ENCODE results near the gene C5orf34. TPM values are rescaled to one million over a fixed set of nuclear protein-coding genes. Genes with fewer than 3 reads are reported as not detected.
A peak's percentile ranks its signal among the peaks of the same experiment; 100 is the strongest.
"Not testable (repeated sequence)": the region's sequence is repeated elsewhere in the genome, so short reads cannot be mapped to it uniquely, and the experiment has no call there.

Gene C5orf34
- total RNA-seq, 2 donors from 2014 or later, result 0.51 to 0.56 TPM

DNA sequence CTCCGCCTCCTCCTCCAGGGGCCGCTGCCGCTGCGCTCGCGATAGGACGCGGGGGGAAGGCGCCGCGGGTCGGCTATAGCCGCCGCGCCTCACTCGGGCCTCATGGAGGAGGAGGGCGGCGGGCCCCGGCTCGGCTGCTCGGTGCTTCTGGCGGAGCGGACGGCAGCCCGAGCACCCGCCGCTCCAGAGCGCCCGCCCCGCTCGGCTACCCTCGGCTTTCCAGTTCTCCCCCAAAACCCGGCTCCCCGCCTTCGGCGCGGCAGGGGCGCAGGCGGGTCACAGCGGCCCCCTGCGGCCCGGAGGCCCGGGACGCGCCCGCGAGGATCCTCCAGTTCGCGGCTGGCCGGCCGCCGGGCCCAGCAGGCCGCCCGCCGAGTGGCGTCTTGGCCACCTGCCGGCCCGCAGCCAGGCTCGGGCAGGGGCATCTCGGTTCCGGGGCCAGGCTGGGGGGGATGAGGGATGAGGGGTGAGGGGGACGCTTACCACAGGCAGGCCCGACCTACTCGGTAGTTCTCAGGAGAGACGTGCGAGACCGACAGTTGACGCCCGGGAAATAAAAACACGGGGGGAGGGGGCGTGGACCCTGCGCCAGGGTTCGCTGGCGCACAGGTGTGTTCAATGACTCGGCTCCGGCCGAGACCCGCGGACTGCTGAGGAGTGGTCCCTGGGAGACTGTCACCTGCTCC, 42.1 kb upstream of the C5orf34 start, which contains the start of gene PAIP1:
PAIP1 (minus strand) TSS at position 221 of the 686 bp plus-strand sequence. CDS start 231 bp downstream, outside the sequence.
- TF ChIP-seq, protein P1, sequence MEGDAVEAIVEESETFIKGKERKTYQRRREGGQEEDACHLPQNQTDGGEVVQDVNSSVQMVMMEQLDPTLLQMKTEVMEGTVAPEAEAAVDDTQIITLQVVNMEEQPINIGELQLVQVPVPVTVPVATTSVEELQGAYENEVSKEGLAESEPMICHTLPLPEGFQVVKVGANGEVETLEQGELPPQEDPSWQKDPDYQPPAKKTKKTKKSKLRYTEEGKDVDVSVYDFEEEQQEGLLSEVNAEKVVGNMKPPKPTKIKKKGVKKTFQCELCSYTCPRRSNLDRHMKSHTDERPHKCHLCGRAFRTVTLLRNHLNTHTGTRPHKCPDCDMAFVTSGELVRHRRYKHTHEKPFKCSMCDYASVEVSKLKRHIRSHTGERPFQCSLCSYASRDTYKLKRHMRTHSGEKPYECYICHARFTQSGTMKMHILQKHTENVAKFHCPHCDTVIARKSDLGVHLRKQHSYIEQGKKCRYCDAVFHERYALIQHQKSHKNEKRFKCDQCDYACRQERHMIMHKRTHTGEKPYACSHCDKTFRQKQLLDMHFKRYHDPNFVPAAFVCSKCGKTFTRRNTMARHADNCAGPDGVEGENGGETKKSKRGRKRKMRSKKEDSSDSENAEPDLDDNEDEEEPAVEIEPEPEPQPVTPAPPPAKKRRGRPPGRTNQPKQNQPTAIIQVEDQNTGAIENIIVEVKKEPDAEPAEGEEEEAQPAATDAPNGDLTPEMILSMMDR (IDR thresholded peaks at IDR 0.05), result peak; percentile 62 to 88
- DNase-seq (ENCODE audit: low spot score), result peak; percentile 70
- Histone ChIP-seq H3K9me3 (no peaks in the 10 kb centered on the region), H3K36me3 (peaks cover 9% of the 10 kb centered on the region), H3K27me3 (no peaks in the 10 kb centered on the region), H3K4me1 (peaks cover 0 to 33% of the 10 kb centered on the region in 2 donors), H3K27ac (peak within 1 kb of the TSS; percentile 95 to 96), H3K4me3 (peak within 1 kb of the TSS; percentile 84 to 89)

DNA sequence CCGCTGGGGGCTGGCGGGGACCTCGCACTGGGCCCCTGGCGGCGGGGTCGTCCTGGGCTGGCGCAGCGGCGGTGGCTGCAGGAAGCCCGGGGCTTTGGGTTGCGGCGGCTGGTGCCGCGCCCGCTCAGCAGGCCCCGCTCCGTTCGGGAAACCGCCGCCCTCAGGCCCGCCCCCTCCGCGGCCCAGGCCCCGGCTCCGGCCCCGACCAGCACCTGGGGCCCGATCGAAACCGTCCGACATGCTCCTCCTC, 41.6 kb upstream of the C5orf34 start:
- not testable (repeated sequence) for H3K9me3 ChIP-seq; H3K36me3 ChIP-seq; DNase-seq (ENCODE audit: low spot score); H3K27me3 ChIP-seq
- Histone ChIP-seq H3K4me1 (peaks cover 0 to 33% of the 10 kb centered on the region in 2 donors), H3K4me3 (peak overlapping the region; percentile 84 to 89), H3K27ac (peak overlapping the region; percentile 95 to 96)

DNA sequence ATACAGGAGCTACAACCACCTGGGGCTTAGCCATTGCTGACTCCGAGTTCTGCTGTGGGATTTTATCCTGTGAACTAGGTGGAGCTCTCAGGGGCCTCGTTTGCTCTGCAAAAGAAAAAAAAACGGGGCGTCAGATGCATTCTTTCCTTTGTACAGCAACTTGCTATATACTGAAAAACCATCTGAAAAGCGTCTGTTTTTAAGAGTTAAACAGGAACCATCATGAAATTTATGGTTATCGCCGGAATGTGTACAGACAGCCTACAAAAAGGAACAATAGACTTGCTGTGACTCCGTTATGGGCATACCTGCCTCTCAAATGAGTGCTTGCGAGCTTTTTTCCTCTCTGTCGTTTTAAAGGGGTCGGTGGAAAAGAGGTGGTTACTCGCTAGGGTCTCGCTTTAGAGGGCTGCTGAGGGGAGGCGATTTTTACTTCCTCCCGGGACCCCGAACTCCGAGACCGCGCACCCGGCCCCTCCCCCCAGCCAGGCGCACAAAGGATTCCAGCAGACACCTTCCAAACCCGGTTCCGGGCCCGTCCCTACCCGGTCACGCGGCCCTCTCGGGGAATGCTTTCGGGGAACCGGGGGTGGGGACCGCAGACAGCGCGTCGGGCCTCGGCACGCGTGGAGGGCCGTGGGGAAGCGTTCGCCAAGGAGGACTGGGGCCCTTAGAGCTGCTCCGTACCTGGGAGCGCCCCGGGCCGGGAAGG, 41.1 kb upstream of the C5orf34 start:
- H3K27ac ChIP-seq, result peak overlapping the region; percentile 95 to 96
- H3K4me3 ChIP-seq, result peak overlapping the region; percentile 84 to 89
- peaks cover 9% of the 10 kb centered on the region for H3K36me3 ChIP-seq
- no peaks in the 10 kb centered on the region for H3K27me3 ChIP-seq
- H3K4me1 ChIP-seq, result peaks cover 0 to 33% of the 10 kb centered on the region in 2 donors
- H3K9me3 ChIP-seq, result no peaks in the 10 kb centered on the region
- DNase-seq (ENCODE audit: low spot score), result no peak
- TF ChIP-seq, protein P1 (IDR thresholded peaks at IDR 0.05), result no peak

DNA sequence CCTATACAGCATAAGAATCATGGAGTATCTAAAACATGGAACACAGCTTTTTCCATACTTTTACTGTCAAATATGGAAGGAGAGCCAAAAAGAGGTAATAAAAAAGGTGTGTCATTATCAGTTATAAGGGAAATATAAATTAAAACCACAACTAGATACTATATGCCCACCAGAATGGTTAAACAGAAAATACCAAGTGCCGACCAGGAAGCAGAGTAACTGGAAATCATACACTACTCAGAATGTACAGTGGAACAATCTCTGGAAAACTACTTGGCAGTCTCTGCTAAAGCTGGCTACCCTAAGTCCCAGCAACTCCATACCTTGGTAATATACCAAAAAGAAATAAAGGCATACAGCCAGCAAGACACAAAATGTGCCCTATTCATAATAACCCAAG, 39.5 kb upstream of the C5orf34 start:
- H3K27ac ChIP-seq, result no peak overlapping the region
- H3K27me3 ChIP-seq, result no peaks in the 10 kb centered on the region
- peaks cover 0 to 33% of the 10 kb centered on the region in 2 donors for H3K4me1 ChIP-seq
- DNase-seq (ENCODE audit: low spot score), result no peak
- peaks cover 9% of the 10 kb centered on the region for H3K36me3 ChIP-seq
- TF ChIP-seq, protein P1 (IDR thresholded peaks at IDR 0.05), result no peak
- H3K9me3 ChIP-seq, result no peaks in the 10 kb centered on the region
- H3K4me3 ChIP-seq, result no peak overlapping the region

DNA sequence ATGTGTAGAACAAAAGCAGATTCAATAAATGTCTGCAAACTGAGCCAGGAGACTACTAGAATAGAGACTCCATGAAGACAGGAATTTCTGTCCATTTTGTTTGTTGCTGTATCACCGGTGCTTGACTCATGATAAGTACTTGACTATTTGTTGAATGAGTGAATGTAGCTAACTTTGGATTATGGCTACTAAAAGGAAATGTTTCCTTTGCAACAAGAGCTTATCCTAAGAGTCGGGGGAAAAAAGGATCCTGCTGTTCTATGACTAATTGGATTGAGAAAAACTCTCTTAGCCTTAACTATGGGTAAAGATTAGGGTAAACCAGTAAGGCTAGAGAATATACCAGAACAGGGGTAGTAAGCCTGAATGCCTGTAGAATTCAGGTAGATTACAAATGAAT, 38.4 kb upstream of the C5orf34 start:
- Histone ChIP-seq H3K36me3 (peaks cover 9% of the 10 kb centered on the region), H3K27ac (no peak overlapping the region), H3K27me3 (no peaks in the 10 kb centered on the region), H3K4me1 (peaks cover 0 to 40% of the 10 kb centered on the region in 2 donors), H3K9me3 (no peaks in the 10 kb centered on the region), H3K4me3 (no peak overlapping the region)
- DNase-seq (ENCODE audit: low spot score), result no peak
- TF ChIP-seq, protein P1 (IDR thresholded peaks at IDR 0.05), result no peak

DNA sequence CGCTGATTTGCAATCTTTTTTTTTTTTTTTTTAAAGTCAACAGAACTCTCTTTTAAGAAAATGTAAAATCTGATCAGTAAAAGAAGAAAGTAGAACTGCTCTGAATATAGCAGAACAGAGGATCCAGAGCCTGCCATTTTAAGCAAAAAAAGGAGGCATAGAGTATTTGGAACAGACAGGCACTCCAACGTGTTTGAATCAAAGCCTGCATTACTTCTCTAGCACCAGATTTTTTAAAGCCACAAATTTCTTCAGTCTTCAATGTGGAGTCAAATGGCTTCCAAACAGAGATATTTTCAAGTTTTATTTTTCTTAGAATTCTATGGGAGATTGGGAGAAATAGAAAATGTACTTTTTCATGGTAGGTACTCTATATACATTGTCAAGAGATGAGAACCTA, 36.8 kb upstream of the C5orf34 start:
- H3K4me1 ChIP-seq, result peaks cover 0 to 35% of the 10 kb centered on the region in 2 donors
- TF ChIP-seq, protein P1 (IDR thresholded peaks at IDR 0.05), result no peak
- H3K27me3 ChIP-seq, result no peaks in the 10 kb centered on the region
- H3K36me3 ChIP-seq, result peaks cover 18% of the 10 kb centered on the region
- no peak for DNase-seq (ENCODE audit: low spot score)
- H3K4me3 ChIP-seq, result no peak overlapping the region
- H3K9me3 ChIP-seq, result no peaks in the 10 kb centered on the region
- H3K27ac ChIP-seq, result no peak overlapping the region

DNA sequence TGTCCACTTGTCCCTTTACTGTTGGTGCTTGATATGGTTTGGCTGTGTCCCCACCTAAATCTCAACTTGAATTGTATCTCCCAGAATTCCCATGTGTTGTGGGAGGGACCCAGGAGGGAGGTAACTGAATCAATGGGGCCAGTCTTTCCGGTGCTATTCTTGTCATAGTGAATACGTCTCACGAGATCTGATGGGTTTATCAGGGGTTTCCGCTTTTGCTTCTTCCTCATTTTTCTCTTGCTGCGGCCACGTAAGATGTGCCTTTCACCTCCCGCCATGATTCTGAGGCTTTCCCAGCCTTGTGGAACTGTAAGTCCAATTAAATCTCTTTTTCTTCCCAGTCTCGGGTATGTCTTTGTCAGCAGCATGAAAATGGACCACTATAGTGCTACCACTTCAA, 34.3 kb upstream of the C5orf34 start:
- not testable (repeated sequence) for H3K4me3 ChIP-seq; H3K9me3 ChIP-seq; DNase-seq (ENCODE audit: low spot score); H3K27me3 ChIP-seq; H3K27ac ChIP-seq
- peaks cover 42% of the 10 kb centered on the region for H3K36me3 ChIP-seq
- peaks cover 0 to 19% of the 10 kb centered on the region in 2 donors for H3K4me1 ChIP-seq

All from right atrium auricular region (tissue), 2 donors.